CD14-positive monocyte (primary cell): Measurements from ENCODE around the gene VAMP3. TPM values are rescaled to one million over a fixed set of nuclear protein-coding genes. Genes with fewer than 3 reads are reported as not detected.

Source experiments
- DNase-seq, 3 donors: peaks; one replicate each; pipeline ENCODE4 v3.0.0-alpha.2; 2011 to 2022
- H2AFZ ChIP-seq: 2 replicates; pipeline ENCODE4 v1.6.0; 2012; ENCODE audit warnings: mild to moderate bottlenecking, low read depth, low read length, inconsistent platforms; ENCODE audit not compliant: insufficient read depth, poor library complexity, severe bottlenecking
- H3K27ac ChIP-seq, 2 donors: 1 replicate in 1 of 2; 2 replicates in 1 of 2; pipeline ENCODE4 v1.5.1; 2012 to 2013; ENCODE audit warnings: low read length in 2 of 2, control low read depth in 1 of 2, inconsistent platforms in 1 of 2, low read depth in 1 of 2, mild to moderate bottlenecking in 1 of 2
- H3K27me3 ChIP-seq, 2 donors: one replicate each; pipeline versions ENCODE4 v1.6.0 to v1.6.1; 2011 to 2013; ENCODE audit warnings: low read length in 2 of 2; ENCODE audit not compliant: control insufficient read depth in 2 of 2, insufficient read depth in 2 of 2
- H3K36me3 ChIP-seq, 2 donors: replicated peaks in 1 of 2; 1 replicate in 1 of 2; 2 replicates in 1 of 2; pipeline versions ENCODE4 v1.5.1 to v1.6.1; 2012 to 2013; ENCODE audit warnings: low read length in 2 of 2, control low read depth in 1 of 2, inconsistent platforms in 1 of 2, mild to moderate bottlenecking in 1 of 2; ENCODE audit not compliant: insufficient read depth in 2 of 2, control insufficient read depth in 1 of 2
- H3K4me1 ChIP-seq, 2 donors: 1 replicate in 1 of 2; 2 replicates in 1 of 2; pipeline versions ENCODE4 v1.5.1 to v1.6.1; 2012 to 2013; ENCODE audit warnings: low read length in 2 of 2, control low read depth in 1 of 2, inconsistent platforms in 1 of 2, mild to moderate bottlenecking in 1 of 2, moderate library complexity in 1 of 2; ENCODE audit not compliant: insufficient read depth in 2 of 2, control insufficient read depth in 1 of 2
- H3K4me2 ChIP-seq: replicated peaks from 2 replicates; pipeline ENCODE3; 2012; ENCODE audit warnings: low read length, moderate library complexity, mild to moderate bottlenecking; ENCODE audit not compliant: poor library complexity, severe bottlenecking; ENCODE audit errors: extremely low read depth
- H3K4me3 ChIP-seq, 3 experiments: fragments of 200-600 bp in 1 of 3; sonication (generic) in 1 of 3; replicated peaks in 1 of 3; 1 replicate in 2 of 3; 2 replicates in 1 of 3; pipeline ENCODE4 v1.5.1; 2011 to 2013; ENCODE audit warnings: low read length in 3 of 3, mild to moderate bottlenecking in 3 of 3, control low read depth in 2 of 3, low read depth in 2 of 3, inconsistent platforms in 1 of 3, moderate library complexity in 1 of 3
- H3K79me2 ChIP-seq: 2 replicates; pipeline ENCODE4 v1.6.0; 2012; ENCODE audit warnings: mild to moderate bottlenecking, control low read depth, inconsistent platforms, low read length, moderate library complexity; ENCODE audit not compliant: insufficient read depth
- H3K9ac ChIP-seq: 2 replicates; pipeline ENCODE4 v1.6.0; 2017; ENCODE audit warnings: low read length, mild to moderate bottlenecking; ENCODE audit not compliant: insufficient read depth, poor library complexity, severe bottlenecking
- H3K9me3 ChIP-seq, 2 donors: replicated peaks in 1 of 2; 1 replicate in 1 of 2; 2 replicates in 1 of 2; pipeline versions ENCODE4 v1.5.1 to v1.6.1; 2012 to 2013; ENCODE audit warnings: low read length in 2 of 2, control low read depth in 1 of 2; ENCODE audit not compliant: control insufficient read depth in 1 of 2, insufficient read depth in 1 of 2
- H4K20me1 ChIP-seq: 2 replicates; pipeline ENCODE4 v1.6.0; 2012; ENCODE audit warnings: mild to moderate bottlenecking, low read length, control low read depth, moderate library complexity; ENCODE audit not compliant: insufficient read depth
- H3K27ac Mint-ChIP-seq, 7 donors: one replicate each; pipeline ENCODE4 v1.8.0; 2020; ENCODE audit warnings: mild to moderate bottlenecking in 7 of 7, mixed read lengths in 7 of 7, moderate library complexity in 6 of 7, inconsistent platforms in 2 of 7
- H3K27me3 Mint-ChIP-seq, 3 donors: one replicate each; pipeline ENCODE4 v1.8.0; 2021 to 2022; ENCODE audit warnings: low read depth in 3 of 3, mild to moderate bottlenecking in 3 of 3, mixed read lengths in 3 of 3, moderate library complexity in 3 of 3, inconsistent platforms in 1 of 3
- H3K36me3 Mint-ChIP-seq, 2 donors: one replicate each; pipeline ENCODE4 v1.8.0; 2020; ENCODE audit warnings: mixed read lengths in 2 of 2, inconsistent platforms in 1 of 2, mild to moderate bottlenecking in 1 of 2
- H3K4me1 Mint-ChIP-seq: one replicate; pipeline ENCODE4 v1.8.0; 2020; ENCODE audit warnings: mild to moderate bottlenecking, mixed read lengths
- H3K4me3 Mint-ChIP-seq, 2 donors: one replicate each; pipeline ENCODE4 v1.8.0; 2020; ENCODE audit warnings: mild to moderate bottlenecking in 2 of 2, mixed read lengths in 2 of 2, moderate library complexity in 1 of 2
- H3K9me3 Mint-ChIP-seq, 7 donors: one replicate each; pipeline ENCODE4 v1.8.0; 2020 to 2022; ENCODE audit warnings: mixed read lengths in 7 of 7, mild to moderate bottlenecking in 6 of 7, moderate library complexity in 6 of 7, inconsistent platforms in 2 of 7
- CTCF ChIP-seq: fragments of 200-600 bp; IDR thresholded peaks from one replicate; pipeline ENCODE4 v1.8.0; 2022; ENCODE audit warnings: antibody characterized with exemption, mild to moderate bottlenecking
- WGBS: methylation state at CpG from one replicate; pipeline ENCODE4 v1.1.5; 2013; ENCODE audit warnings: missing lambda C conversion rate; ENCODE audit not compliant: insufficient coverage; 5-methylcytosine and 5-hydroxymethylcytosine counted together
- intact Hi-C, 2 donors: fragments of 100-400 bp; cut with micrococcal nuclease; formaldehyde crosslinking; loops; one replicate each; pipeline versions ENCODE4 v1.15.0 to v1.15.1; 2023
- polyA plus RNA-seq, 3 donors: library from polyadenylated mRNA; depleted of rRNA in 1 of 3; unstranded in 2 of 3; stranded (reverse) in 1 of 3; fragments of 300-500 nt in 2 of 3; fragments of >200 nt in 1 of 3; fragmentation: Illumina TruSeq in 2 of 3; gene quantifications; 1 replicate in 2 of 3; 2 replicates in 1 of 3; pipeline ENCODE4 v1.2.3, GENCODE V29; 2012 to 2021

The VAMP3 gene
- polyA plus RNA-seq, 3 donors, result 106 to 149 (median 138) TPM

GRCh38 chr1:7755448-7755847 lies 15.6 kb upstream of the VAMP3 start:
- Mint-ChIP-seq H3K36me3 (no peaks in the 10 kb centered on the region), H3K9me3 (no peaks in the 10 kb centered on the region), H3K4me1 (peaks cover 19% of the 10 kb centered on the region), H3K4me3 (no peak overlapping the region), H3K27ac (peak overlapping the region in 1 of 7 donors; percentile 15), H3K27me3 (no peaks in the 10 kb centered on the region)
- no CpG with 5 or more reads among the region's 1 CpG for whole genome bisulfite sequencing
- Histone ChIP-seq H3K4me3 (no peak overlapping the region), H3K36me3 (no peaks in the 10 kb centered on the region), H3K9me3 (no peaks in the 10 kb centered on the region), H3K27ac (no peak overlapping the region), H2AFZ (no peak overlapping the region), H3K27me3 (no peaks in the 10 kb centered on the region), H3K79me2 (no peaks in the 10 kb centered on the region), H3K9ac (no peak overlapping the region), H3K4me2 (no peak overlapping the region), H4K20me1 (no peaks in the 10 kb centered on the region), H3K4me1 (peaks cover 17% of the 10 kb centered on the region in 2 donors)
- no peak for DNase-seq
- intact Hi-C loops, result no loop called here
- no peak for TF ChIP-seq CTCF

- Histone ChIP-seq H2AFZ (no peak overlapping the region), H3K4me2 (no peak overlapping the region), H3K4me1 (no peaks in the 10 kb centered on the region), H4K20me1 (no peaks in the 10 kb centered on the region), H3K27me3 (no peaks in the 10 kb centered on the region), H3K27ac (no peak overlapping the region), H3K9ac (no peak overlapping the region), H3K9me3 (no peaks in the 10 kb centered on the region), H3K36me3 (no peaks in the 10 kb centered on the region), H3K4me3 (no peak overlapping the region), H3K79me2 (no peaks in the 10 kb centered on the region)
- Mint-ChIP-seq H3K36me3 (no peaks in the 10 kb centered on the region), H3K27ac (no peak overlapping the region), H3K4me3 (no peak overlapping the region), H3K27me3 (no peaks in the 10 kb centered on the region), H3K9me3 (no peaks in the 10 kb centered on the region), H3K4me1 (peaks cover 3% of the 10 kb centered on the region)
- WGBS, result 96% methylated on average over 5 of the region's 6 CpGs
- no peak for TF ChIP-seq CTCF
- intact Hi-C loops, result no loop called here
- no peak for DNase-seq
Measured at GRCh38 chr1:7760245-7760644, 10.9 kb upstream of the VAMP3 start.
